ENCODE data around the gene RASAL3. TPM values are rescaled to one million over a fixed set of nuclear protein-coding genes. Genes with fewer than 3 reads are reported as not detected.

RASAL3 gene
- total and polyA plus RNA-seq, 4 donors, result 0.76 to 1.5 (median 1.1) TPM

DNA sequence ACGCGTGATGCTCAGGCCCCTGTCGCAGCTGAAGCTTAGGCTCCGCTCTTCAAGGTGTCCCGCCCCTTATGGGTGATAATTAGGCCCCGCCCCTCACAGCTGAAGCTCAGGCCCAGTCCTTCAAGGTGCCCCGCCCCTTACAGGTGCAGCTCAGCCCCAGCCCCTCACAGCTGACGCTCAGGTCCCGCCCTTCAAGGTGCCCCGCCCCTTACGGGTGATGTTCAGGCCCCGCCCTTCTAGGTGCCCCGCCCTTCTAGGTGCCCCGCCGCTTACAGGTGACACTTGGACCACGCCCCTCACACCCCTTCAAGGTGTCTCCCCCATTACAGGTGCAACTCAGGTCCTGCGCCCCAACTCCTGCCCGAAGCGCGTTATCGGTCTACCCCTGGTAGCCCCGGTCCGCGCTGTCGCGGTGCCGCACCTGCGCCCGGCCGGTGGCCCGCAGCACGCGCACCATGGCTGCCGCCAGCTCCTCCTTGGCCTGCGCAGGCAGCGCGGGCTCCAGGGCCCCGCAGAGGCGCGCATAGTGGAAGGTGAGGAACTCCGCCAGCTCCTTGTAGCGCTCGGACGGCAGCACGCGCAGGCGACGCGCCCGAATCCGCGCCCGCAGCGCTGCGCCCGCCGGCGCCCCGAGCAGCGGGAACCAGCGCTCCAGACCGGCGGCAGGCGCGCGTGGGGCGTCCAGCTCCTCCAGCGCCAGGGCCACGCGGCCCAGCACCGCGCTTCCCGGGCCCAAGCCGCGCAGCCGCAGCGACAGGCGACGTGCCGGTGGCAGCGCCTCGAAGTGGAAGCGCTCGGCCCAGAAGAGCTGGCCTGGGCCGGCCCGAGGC is 7.3 kb downstream of the RASAL3 start:
- H3K27ac ChIP-seq (ENCODE audit: low read depth in 1 of 2, low read length in 2 of 2), result no peak overlapping the region
- peak overlapping the region in 1 of 3 donors; percentile 31 for H3K4me3 ChIP-seq (ENCODE audit: low read depth in 1 of 3, low read length in 3 of 3)
- no peak for DNase-seq (ENCODE audit: low spot score)
- H3K9me3 ChIP-seq (ENCODE audit: control insufficient read depth in 4 of 4, low read length in 3 of 4), result no peaks in the 10 kb centered on the region
- no peaks in the 10 kb centered on the region for H3K36me3 ChIP-seq (ENCODE audit: control insufficient read depth in 4 of 4, insufficient read depth in 3 of 4, low read depth in 1 of 4, low read length in 3 of 4)
- H3K4me1 ChIP-seq (ENCODE audit: control insufficient read depth in 4 of 4, insufficient read depth in 4 of 4, low read length in 3 of 4), result peaks cover 12 to 39% (median 23%) of the 10 kb centered on the region in 4 donors
- WGBS, result 20% methylated on average over 86 of the region's 86 CpGs
- no peak overlapping the region for H3K9ac ChIP-seq (ENCODE audit: low read depth in 1 of 2, low read length in 2 of 2)
- TF ChIP-seq NR2F2 (IDR thresholded peaks at IDR 0.05) (no peak), GABPA (IDR thresholded peaks at IDR 0.05 in 1 of 2, conservative IDR thresholded peaks at IDR 0.05 in 1 of 2) (no peak), JUND (IDR thresholded peaks at IDR 0.05) (no peak), HNF4G (IDR thresholded peaks at IDR 0.05) (no peak), FOXA1 (IDR thresholded peaks at IDR 0.05) (no peak), SP1 (IDR thresholded peaks at IDR 0.05) (no peak), ZBTB33 (IDR thresholded peaks at IDR 0.05) (no peak), EGR1 (IDR thresholded peaks at IDR 0.05; ENCODE audit: low read depth in 2 of 2) (no peak), FOXA2 (IDR thresholded peaks at IDR 0.05) (no peak), RAD21 (IDR thresholded peaks at IDR 0.05) (no peak), RXRA (IDR thresholded peaks at IDR 0.05) (no peak)
- TF ChIP-seq, protein P1, sequence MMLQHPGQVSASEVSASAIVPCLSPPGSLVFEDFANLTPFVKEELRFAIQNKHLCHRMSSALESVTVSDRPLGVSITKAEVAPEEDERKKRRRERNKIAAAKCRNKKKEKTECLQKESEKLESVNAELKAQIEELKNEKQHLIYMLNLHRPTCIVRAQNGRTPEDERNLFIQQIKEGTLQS (IDR thresholded peaks at IDR 0.05), result no peak
- TF ChIP-seq, protein P2, sequence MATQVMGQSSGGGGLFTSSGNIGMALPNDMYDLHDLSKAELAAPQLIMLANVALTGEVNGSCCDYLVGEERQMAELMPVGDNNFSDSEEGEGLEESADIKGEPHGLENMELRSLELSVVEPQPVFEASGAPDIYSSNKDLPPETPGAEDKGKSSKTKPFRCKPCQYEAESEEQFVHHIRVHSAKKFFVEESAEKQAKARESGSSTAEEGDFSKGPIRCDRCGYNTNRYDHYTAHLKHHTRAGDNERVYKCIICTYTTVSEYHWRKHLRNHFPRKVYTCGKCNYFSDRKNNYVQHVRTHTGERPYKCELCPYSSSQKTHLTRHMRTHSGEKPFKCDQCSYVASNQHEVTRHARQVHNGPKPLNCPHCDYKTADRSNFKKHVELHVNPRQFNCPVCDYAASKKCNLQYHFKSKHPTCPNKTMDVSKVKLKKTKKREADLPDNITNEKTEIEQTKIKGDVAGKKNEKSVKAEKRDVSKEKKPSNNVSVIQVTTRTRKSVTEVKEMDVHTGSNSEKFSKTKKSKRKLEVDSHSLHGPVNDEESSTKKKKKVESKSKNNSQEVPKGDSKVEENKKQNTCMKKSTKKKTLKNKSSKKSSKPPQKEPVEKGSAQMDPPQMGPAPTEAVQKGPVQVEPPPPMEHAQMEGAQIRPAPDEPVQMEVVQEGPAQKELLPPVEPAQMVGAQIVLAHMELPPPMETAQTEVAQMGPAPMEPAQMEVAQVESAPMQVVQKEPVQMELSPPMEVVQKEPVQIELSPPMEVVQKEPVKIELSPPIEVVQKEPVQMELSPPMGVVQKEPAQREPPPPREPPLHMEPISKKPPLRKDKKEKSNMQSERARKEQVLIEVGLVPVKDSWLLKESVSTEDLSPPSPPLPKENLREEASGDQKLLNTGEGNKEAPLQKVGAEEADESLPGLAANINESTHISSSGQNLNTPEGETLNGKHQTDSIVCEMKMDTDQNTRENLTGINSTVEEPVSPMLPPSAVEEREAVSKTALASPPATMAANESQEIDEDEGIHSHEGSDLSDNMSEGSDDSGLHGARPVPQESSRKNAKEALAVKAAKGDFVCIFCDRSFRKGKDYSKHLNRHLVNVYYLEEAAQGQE (IDR thresholded peaks at IDR 0.05), result no peak
- TF ChIP-seq, protein P3, sequence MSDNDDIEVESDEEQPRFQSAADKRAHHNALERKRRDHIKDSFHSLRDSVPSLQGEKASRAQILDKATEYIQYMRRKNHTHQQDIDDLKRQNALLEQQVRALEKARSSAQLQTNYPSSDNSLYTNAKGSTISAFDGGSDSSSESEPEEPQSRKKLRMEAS (IDR thresholded peaks at IDR 0.05), result no peak
- TF ChIP-seq, protein P4, sequence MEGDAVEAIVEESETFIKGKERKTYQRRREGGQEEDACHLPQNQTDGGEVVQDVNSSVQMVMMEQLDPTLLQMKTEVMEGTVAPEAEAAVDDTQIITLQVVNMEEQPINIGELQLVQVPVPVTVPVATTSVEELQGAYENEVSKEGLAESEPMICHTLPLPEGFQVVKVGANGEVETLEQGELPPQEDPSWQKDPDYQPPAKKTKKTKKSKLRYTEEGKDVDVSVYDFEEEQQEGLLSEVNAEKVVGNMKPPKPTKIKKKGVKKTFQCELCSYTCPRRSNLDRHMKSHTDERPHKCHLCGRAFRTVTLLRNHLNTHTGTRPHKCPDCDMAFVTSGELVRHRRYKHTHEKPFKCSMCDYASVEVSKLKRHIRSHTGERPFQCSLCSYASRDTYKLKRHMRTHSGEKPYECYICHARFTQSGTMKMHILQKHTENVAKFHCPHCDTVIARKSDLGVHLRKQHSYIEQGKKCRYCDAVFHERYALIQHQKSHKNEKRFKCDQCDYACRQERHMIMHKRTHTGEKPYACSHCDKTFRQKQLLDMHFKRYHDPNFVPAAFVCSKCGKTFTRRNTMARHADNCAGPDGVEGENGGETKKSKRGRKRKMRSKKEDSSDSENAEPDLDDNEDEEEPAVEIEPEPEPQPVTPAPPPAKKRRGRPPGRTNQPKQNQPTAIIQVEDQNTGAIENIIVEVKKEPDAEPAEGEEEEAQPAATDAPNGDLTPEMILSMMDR (IDR thresholded peaks at IDR 0.05; ENCODE audit: low read depth, low read length, missing input control), result no peak
- no peaks in the 10 kb centered on the region for H3K27me3 ChIP-seq (ENCODE audit: control insufficient read depth in 4 of 4, insufficient read depth in 4 of 4, low read length in 3 of 4)
